Stimulated activated CD8-positive, alpha-beta memory T cell treated with anti-CD3 and anti-CD28 coated beads, Interleukin-4, amount 100 ng/mL, for 1 hour (primary cell): ENCODE measurements around the gene TC2N.
"Not testable (repeated sequence)": the region's sequence is repeated elsewhere in the genome, so short reads cannot be mapped to it uniquely, and the experiment has no call there.

Source experiments
- DNase-seq, 2 donors: peaks; one replicate each; pipeline ENCODE4 v3.0.0-alpha.2; 2020; ENCODE audit warnings: low read depth in 2 of 2, low spot score in 1 of 2

Gene TC2N

DNA sequence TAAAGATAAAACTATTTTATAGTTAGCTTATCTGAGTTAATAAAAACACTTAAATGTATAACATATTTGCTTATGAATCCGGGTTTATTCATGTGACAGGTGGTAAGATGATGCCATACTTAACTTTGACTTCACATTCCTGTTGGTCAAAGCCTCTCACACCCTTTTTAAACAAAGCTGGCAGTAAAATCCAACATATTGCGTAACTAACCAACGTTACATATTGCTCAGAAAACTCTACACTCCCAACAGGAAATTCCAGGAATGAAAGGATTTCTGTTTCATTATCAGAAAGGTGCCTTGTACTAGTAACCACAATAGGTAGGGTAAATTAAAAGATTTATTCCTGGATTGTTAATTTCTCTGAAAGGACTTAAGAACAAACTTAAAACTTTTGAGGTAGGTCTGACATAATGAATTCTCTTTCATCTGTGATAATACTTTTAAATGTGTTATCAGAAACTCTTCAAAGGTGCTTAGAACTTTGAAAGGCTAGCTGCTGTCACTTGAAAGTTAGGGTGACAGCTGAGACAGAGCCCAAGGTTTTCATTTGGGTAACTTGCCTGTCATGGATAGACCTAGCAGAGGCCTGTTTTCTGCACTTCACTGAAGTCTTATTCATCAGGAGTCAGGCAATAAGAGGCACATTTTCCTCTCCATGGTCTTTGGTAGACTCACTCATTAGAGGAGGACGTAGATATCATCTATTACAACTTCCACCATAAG lies 111.6 kb downstream of the TC2N start:
- DNase-seq = no peak

GRCh38 chr14:91754819-91755218 lies 112.5 kb downstream of the TC2N start:
- no peak for DNase-seq

GRCh38 chr14:91754185-91754584 lies 113.2 kb downstream of the TC2N start:
- no peak for DNase-seq

- no peak for DNase-seq
Observed at GRCh38 chr14:91753501-91754128, 113.7 kb downstream of the TC2N start.

- DNase-seq = no peak
Observed at GRCh38 chr14:91752961-91753360, 114.4 kb downstream of the TC2N start.

GRCh38 chr14:91751719-91752118 lies 115.6 kb downstream of the TC2N start:
- DNase-seq = no peak

DNA sequence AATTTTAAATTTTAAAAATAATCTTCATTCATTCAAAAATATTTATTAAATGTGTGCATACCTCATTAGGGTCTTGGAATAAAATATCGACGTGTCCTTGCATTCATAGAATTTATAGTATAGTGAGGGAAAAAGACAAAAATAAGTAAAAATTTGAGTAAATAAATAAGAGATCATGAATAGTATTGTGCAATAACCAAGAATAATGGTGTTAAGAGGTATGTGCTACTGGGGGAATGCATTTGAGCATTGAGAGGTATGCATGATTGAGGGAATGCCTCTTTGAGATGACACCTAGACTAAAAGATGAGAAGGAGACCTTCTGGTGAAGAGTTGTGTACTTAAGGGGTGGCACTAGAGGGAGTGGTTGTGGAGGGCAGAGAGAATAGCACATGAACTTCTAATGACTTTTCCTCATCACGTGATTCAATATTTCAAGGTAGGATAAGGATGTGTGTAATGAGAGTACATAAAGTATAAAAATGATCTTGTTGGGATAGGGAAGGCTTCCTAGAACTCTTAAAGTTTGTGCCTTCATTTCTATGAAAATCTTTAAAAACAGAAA lies 116.6 kb downstream of the TC2N start:
- no peak for DNase-seq

DNA sequence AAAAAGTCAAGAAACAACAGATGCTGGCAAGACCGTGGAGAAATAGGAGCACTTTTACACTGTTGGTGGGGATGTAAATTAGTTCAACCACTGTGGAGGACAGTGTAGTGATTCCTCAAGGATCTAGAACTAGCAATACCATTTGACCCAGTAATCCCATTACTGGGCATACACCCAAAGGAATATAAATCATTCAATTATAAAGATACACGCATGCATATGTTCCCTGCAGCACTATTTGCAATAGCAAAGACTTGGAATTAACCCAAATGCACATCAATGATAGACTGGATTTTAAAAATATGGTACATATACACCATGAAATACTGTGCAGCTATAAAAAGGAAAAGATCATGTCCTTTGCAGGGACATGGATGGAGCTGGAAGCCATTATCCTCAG lies 117.5 kb downstream of the TC2N start:
- DNase-seq = no peak

- no peak for DNase-seq
Observed at GRCh38 chr14:91748049-91748448, 119.3 kb downstream of the TC2N start.

- no peak for DNase-seq
Observed at GRCh38 chr14:91745344-91745743, 122.0 kb downstream of the TC2N start.

DNA sequence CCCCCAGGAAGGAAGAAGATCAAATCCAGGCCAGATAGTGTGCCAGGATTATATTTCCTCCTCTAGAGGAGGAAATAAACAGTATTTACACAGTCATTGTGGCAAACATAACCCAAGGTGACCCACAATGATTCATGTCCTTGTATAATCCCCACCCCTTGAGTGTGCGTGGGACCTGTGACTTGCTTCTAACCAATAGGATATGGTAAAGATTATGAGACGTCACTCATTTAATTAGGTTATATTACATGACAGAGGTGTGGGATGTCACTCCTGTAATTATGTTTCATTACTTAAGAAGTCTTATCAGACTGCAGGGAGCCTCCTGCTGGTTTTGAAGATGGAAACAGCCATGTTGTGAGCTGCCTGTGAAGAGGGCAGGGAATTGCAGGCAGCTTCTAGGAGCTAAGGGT lies 123.3 kb downstream of the TC2N start:
- DNase-seq = no peak

GRCh38 chr14:91743305-91743653 lies 124.1 kb downstream of the TC2N start:
- DNase-seq = no peak

DNA sequence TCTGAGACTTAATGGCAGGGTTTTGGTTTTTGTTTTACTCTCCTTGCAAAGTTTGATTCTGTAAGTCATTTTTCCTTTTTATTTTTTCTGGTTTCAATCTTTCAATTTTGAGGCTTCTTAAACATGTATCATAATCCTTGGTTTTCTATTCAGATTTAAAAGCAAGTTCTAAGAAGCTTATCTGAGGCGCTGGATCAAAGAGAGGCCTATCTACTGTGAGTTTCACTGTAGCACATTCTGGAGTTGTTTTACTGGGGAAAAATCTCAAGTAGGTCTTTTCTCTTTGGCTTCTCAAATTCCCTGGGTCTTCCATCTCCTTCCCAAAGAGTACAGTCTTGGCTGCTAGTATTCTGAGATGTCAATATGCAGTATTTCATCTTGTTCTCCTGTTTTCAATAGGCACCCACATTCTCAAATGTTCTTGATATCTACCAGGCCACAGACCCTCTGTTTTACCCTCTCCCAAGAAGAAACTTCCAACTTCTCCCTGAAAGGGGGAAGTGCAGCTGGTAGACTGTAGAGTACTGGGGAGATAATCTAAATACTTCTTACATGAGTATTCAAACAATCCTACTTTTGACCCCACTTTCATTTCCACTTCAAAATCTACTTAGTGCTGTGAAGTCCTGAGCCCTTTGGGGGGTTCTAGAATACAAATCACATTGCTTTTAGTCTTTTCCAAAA lies 124.6 kb downstream of the TC2N start:
- no peak for DNase-seq

- DNase-seq = not testable (repeated sequence)
Observed at GRCh38 chr14:91739867-91740266, 127.5 kb downstream of the TC2N start.

GRCh38 chr14:91737619-91738018 lies 129.7 kb downstream of the TC2N start:
- DNase-seq = no peak

- no peak for DNase-seq
Observed at GRCh38 chr14:91732859-91733477, 134.4 kb downstream of the TC2N start.

DNA sequence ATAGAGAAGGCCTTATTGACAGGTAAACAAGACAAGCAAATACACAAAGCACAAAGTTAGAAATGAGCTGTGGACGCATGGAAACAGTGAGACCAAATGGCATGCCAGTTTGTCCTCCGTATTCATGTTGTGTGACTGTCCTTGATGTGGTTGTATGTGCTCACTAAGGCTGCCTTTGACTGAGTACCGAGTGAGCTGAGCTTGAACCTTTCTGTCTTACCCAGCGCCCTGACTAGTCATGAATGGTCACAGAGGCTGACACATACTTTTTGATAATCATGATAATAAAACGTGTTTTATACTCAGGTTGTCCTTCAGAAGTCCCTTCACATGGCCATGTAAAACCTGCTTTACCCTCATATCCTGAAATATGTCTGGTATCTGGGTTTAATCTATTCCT lies 134.9 kb downstream of the TC2N start:
- DNase-seq = no peak

DNA sequence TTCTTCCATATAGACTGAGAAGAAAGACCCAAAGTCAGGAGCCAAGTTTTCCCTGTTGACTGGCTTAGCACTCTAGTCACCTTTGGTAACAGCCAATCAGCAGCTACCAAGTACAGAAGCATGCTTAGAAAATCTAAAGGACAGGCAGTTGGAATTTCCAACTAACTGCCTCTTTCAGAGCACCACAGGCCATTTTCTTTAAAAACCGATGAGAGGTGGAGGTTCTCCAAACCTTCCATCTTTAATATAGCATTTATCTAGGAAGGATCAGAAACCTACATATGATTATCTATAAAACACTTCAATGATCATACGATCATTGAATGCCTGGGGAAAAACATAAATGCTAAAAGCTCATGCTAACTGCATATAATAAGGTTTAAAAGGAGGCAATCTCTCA lies 135.3 kb downstream of the TC2N start, which contains the start of gene CATSPERB:
TSS of gene CATSPERB (minus strand) at position 101 of the 400 bp plus-strand sequence. CDS start 2,607 bp downstream, outside the sequence.
- no peak for DNase-seq

DNA sequence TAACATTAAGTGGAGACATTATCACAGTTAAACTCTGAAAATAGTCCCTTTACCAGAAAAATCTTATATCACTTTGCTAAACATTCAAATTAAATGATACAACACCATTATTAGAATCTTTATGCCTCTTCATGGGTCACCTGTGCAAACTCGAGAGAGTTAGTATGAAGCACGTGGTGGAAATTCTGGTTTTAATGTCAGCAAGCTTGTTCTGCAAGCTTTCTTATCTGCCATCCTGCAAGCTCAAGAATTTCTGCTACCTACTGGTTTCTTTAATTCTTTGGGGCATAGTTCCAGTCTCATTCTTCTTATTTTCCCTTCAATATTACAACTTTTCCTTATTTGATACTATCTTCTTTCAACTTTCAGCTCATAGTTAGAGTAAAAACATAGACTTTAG lies 136.3 kb downstream of the TC2N start:
- no peak for DNase-seq

- no peak for DNase-seq
Observed at GRCh38 chr14:91729756-91730155, 137.6 kb downstream of the TC2N start.
